Umbilical cord (tissue), 2 donors: ENCODE measurements around the gene CCN2. TPM values are rescaled to one million over a fixed set of nuclear protein-coding genes. Genes with fewer than 3 reads are reported as not detected.

ENCODE experiments used
- DNase-seq: peaks from one replicate; pipeline ENCODE4 v3.0.0-alpha.2; 2015; ENCODE audit warnings: low spot score
- total RNA-seq: library from RNA; depleted of rRNA; stranded (reverse); fragments of >200 nt; gene quantifications from one replicate; pipeline ENCODE4 v1.2.3, GENCODE V29; 2014; ENCODE audit warnings: low replicate concordance; ENCODE audit not compliant: insufficient read depth

Gene CCN2
- total RNA-seq, 1 donor from 2014 or later: 376 TPM

GRCh38 chr6:131966443-131966842 is 15.3 kb upstream of the CCN2 start:
- DNase-seq: no peak

GRCh38 chr6:131963063-131963462 is 11.9 kb upstream of the CCN2 start:
- no peak for DNase-seq

GRCh38 chr6:131960371-131961133 is 9.4 kb upstream of the CCN2 start:
- no peak for DNase-seq

- DNase-seq: no peak
Observed at GRCh38 chr6:131958542-131959470, 7.6 kb upstream of the CCN2 start.

GRCh38 chr6:131958095-131958494 is 6.9 kb upstream of the CCN2 start:
- DNase-seq: no peak

GRCh38 chr6:131955876-131956275 is 4.7 kb upstream of the CCN2 start:
- DNase-seq: no peak

GRCh38 chr6:131955192-131955591 is 4.0 kb upstream of the CCN2 start:
- no peak for DNase-seq

GRCh38 chr6:131954775-131955107 is 3.6 kb upstream of the CCN2 start:
- peak; percentile 94 for DNase-seq

GRCh38 chr6:131954059-131954774 is 3.0 kb upstream of the CCN2 start:
- no peak for DNase-seq

GRCh38 chr6:131952886-131953509 is 1.8 kb upstream of the CCN2 start:
- DNase-seq: no peak

GRCh38 chr6:131951576-131952230 is 531 bp upstream of the CCN2 start:
- no peak for DNase-seq

- peak; percentile 93 for DNase-seq
Observed at GRCh38 chr6:131949909-131950766, 1.0 kb downstream of the CCN2 start.

- peak; percentile 85 for DNase-seq
Observed at GRCh38 chr6:131949620-131949908, 1.6 kb downstream of the CCN2 start.

- DNase-seq: peak; percentile 37
Observed at GRCh38 chr6:131948692-131949619, 2.2 kb downstream of the CCN2 start.

GRCh38 chr6:131947986-131948661 is 3.0 kb downstream of the CCN2 start:
- no peak for DNase-seq

- DNase-seq: no peak
Observed at GRCh38 chr6:131946992-131947955, 3.9 kb downstream of the CCN2 start.

GRCh38 chr6:131946404-131946991 is 4.7 kb downstream of the CCN2 start:
- no peak for DNase-seq
